HG03060 (cell line): Measurements from ENCODE around the gene ARHGAP26.
A peak's percentile ranks its signal among the peaks of the same experiment; 100 is the strongest.

ENCODE experiments used
- ATAC-seq: cut with Tn5 transposase; IDR thresholded peaks from one replicate; pipeline ENCODE4 v1.9.1; 2021; ENCODE audit warnings: low read depth, moderate number of reproducible peaks; ENCODE audit not compliant: unreplicated experiment

The ARHGAP26 gene

DNA sequence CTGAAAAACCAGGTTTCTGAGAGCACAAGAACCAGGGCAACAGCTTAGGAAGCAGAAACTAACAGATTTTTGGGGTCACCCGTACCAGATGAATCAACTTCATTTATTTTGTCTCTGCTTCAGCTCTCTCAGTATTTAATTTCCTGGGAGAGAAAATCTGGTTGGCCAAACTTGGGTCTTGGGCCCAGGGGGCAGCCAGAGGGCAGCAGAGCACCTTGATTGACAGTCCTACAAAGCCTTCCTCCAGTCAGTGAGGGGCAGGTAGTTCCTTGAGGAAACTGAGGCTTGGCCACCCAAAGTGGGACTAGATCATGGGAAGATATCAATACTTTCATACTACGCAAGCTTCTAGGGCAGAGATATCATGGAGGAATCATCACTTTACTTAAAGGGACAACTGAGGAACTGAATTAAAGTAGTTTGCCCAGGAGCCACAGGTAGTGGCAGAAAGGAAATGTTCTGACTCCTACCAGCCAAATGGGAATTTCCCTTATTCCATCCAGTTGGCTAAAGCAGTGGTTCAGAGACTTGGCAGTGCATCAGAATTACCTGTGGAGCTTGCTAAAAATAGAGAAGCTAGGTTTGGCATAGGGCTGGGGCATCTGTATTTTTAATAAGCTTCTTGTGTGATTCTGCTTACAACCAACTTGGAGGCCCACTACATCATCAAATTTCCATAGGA is 21.5 kb upstream of the ARHGAP26 start:
- no peak for ATAC-seq

DNA sequence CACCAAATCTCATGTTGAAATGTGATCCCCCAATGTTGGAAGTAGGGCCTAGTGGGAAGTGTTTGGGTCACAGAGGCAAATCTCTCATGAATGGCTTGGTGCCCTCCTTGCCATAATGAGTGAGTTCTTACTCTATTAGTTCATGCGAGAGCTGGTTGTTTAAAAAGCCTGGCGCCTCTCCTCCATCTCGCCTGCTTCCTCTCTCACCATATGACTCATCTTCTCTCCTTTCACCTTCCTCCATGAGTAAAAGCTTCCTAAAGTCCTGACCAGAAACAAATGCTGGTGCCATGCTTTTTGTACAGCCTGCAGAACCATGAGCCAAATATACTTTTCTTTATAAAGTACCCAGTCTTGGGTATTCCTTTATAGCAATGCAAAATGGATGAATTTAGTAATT is 20.9 kb upstream of the ARHGAP26 start:
- ATAC-seq, result no peak

DNA sequence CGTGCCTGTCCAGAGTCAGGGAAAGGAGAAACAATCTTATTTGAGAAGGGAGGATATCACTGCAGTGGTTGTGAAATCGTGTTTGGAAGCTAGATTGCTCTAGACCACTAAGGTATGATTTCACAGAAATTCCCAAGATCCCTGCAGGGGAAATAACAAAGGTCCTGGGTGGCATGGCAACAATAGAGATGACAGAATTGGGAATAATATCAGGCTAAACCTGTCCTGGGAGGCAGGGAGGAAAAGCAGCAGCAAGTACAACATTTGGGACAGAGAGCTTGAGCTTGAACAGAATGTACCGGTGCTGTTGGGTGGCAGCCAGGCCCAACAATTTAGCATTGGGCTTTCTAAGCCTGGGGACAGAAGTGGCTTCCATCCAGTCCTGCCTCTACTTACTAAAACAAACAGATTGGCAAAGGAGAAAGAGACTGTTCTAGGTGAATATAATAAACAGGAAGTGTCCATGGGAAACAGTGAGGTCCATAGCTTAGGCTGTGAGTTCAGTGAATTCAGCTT is 17.0 kb upstream of the ARHGAP26 start:
- no peak for ATAC-seq

DNA sequence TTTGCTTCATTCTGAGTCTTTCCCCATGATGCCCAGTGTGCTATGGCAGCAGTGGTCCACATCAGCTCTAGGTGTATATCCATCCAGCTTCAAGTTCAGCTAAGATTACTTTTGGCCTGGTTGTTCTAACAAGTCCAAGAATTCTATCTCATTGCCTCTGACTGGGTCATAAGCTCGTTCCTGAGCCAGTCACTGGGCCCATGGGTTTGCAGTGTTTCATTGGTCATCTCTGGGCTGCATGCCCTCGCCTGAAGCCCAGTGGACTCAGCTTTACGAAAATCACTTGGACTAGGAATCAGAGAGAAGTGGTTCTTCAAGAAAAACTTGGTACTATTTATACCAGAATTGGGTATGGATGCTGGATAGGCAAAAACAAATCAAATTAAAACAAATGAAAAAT is 16.1 kb upstream of the ARHGAP26 start:
- no peak for ATAC-seq

DNA sequence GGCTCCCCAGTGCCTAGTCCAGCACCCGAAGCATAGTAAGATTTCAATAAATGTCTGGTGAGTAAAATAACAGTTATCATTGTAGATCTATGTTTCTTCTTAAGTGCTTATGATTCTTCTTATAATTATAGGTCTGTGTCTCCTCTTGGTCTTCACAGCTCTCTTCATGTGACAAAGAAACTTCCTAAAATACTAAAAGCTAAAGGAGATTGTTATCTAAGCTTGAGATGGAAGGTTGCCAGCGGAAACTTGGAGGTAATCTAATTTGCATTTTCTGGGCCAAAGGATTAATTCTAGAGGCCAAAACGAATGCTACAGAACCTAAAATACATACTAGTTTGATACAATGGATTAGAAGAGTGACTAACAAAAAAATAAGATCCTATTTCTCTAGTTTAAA is 13.6 kb upstream of the ARHGAP26 start:
- ATAC-seq, result no peak

DNA sequence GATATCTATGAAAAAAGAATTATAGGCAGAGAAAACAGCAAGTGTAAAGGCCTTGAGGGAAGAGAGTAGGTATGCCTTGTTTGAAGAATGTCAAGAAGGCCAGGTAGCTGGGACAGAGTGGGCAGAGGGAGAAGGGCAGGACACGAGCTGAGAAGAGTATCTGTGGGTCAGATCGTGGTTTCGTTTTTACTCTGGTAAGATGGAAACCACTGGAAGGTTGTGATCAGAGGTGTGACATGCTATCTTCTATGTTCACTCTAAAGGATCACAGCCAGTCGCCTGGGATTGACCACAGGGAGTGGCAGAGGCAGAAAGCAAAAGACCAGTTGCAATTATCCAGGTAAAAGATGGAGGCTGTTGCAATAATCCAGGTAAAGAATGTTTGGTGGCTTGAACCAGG is 12.6 kb upstream of the ARHGAP26 start:
- no peak for ATAC-seq

DNA sequence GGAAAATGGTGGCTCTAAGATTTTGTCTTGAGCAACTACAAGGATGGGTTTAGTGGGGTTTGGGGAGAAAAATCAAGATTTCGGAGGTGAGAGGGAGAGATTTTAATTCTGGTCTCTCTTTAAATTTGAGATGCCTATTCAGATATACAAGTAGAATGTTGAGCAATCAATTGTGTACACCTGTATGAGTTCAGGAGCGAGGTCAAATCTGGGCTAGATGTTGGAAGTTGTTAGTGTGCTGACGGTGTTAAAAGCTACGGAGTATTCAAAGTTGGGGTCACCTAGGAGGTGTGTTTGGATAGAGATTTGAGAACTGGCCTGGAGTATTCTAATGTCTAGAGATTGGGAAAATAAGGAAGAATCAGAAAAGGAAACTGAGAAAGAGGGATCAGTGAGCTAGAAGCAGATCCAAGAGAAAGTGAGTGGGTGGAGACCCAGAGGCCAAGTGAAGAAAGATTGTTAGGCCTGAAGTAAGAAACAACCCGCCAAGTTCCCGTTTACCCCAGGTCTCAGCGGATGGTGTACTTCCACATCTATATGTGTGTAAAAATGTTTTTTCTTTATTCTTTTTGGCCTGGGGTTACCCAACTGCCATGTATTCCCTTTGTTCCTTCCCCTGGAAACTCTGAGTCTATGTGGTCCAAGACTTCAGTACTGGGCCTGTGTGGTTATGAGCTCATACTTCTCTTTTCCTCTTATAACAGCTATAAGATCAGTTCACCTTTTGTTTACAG is 11.9 kb upstream of the ARHGAP26 start:
- ATAC-seq, result no peak

DNA sequence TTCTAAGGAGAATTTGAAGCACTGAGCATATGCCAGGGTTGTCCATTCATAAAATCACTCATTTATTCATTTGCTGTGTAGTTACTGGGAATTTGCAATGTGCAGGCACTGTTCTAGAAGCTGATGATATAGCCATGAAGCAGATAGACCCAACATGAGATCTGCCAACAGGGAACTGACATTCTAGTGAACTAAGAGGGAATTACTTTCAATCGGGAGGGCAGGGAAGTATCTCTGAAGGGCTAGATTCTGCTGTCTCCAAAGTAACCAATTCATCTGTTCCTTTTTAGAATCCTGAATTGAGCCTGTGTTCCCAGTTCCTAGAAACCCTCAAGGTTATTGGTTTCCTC is 11.4 kb upstream of the ARHGAP26 start:
- ATAC-seq, result no peak

DNA sequence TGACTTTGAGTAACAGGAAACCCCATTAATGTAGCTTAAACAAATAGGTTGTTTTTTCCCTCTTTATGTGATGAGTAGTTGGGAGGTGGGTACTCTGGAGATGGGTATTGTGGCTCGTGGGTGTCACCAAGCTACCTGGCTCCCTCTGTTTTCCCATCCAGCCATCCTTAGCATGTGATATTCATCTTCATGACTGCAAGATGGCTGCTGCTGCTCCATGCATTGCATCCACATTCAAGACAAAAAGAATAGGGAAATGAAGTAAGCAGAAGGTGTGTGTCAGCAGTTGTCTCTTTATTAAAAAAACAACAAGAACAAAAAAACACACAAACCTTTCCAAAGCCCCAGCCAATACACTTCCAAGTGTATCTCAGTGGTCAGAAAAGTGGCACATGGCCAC is 6.5 kb upstream of the ARHGAP26 start:
- ATAC-seq, result no peak

DNA sequence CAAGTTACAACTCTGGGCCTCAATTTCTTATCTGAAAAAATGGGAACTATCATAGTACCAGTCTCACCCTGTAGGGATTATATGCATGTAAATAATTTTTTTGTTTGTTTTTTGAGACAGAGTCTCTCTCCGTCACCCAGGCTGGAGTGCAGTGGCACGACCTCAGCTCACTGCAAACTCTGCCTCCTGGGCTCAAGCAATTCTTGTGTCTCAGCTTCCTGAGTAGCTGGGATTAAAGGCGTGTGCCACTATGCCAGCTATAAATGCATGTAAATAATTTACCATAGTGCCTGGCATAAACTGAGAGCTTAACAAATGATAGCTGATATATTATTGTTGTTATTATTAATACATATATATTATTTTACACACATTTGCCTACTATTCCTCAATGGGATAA is 3.0 kb upstream of the ARHGAP26 start:
- ATAC-seq, result no peak

DNA sequence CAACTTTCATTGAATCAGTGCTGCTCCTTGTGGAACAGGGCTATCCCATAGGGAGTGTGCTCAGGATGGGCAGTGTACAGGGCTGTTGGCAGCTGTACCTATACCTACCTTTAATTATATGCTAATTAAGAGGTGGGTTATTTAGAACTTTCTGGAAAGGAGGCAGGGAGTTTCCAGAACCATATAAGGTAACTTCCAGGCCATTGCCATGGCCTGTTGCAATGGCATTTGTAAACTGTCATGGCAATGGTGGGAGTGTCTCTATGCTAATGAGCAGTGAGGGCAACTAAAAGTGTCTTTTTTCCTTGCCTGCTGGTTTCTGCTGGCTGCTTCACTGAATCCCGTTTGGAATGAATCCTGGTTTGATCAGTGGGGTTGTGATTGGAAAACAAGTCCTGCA is 2.3 kb upstream of the ARHGAP26 start:
- no peak for ATAC-seq

DNA sequence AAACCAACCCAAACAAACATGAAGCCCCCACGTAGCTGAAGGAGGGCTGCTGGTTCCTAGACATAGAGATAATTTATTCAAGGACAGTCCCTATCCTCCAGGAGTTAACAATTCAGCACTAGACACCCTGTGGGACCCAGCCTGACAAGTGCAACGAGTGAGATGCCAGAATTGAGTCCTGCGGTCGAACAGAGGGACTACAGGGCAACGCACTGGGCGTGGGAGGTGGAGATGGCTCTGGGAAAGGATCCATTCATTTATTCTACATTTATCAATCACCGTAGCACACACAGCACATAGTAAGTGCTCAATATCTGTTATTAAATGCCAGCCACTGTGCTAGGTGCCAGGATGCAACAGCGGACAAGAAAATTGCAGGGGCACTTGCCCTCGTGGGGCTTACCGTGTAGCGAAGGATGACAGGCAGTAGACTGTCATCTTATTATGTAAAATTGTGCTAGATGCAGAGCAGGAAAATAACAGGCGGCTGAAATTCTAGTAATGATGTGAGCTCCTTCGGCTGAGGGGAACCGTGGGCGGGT is 855 bp upstream of the ARHGAP26 start:
- ATAC-seq, result peak; percentile 16

DNA sequence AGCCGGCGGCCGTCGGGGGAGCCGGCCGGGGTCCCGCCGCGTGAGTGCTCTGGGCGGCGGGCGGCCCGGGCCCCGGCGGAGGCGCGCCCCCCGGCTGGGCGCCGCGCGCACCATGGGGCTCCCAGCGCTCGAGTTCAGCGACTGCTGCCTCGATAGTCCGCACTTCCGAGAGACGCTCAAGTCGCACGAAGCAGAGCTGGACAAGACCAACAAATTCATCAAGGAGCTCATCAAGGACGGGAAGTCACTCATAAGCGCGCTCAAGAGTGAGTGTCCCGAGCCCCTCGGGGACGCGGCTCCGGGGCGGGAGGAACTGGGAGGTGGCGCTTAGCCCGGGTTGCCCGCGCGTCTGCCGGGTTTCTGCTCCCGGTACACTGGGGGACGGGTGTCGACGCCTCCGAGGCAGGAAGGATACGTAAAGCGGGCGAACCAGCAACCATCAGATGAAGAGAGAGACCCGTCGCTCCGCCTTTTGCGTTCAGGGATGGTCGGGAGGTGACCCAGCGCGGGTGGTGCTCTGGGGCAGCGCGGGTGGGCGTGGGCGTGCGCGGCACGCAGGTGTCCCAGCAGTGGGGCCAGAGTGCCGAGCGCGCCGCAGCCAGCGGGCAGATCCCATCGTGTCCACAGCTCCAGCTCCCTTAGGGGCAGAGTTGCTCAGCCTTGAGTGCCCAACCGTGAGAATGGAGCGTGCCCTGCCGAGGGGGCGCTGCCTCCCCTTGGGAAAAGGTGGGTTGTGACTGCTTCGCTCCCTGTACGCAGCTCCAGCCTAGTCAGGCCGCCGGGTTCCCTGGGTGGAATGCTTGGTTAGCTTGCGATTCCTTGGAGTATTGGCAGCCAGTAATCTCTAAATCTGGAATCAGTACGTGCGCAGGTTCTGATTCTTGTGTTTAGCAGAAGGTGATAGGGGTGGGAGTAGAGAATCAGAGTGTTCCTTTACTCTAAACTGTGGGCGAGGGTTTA is 753 bp downstream of the ARHGAP26 start:
- ATAC-seq, result peak; percentile 13

DNA sequence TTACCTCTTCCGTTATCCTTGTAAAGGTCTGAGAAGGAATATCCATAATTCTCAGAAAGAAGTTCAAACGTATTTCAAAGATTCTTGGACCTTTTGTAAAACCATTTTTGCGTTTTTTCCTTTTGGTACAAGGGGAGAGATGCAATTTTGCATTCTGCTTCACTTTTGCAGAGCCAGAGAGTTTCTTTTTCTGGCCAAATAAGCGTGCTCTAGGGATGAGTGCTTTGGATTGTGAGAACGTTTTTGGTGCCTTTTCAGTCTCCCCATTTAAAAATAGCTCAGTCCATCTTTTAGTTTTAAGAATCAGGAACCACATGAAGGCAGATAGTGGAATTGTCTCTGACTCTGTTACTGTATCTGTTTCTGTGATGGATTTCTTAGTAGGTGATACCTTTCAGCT is 1.5 kb downstream of the ARHGAP26 start:
- no peak for ATAC-seq

DNA sequence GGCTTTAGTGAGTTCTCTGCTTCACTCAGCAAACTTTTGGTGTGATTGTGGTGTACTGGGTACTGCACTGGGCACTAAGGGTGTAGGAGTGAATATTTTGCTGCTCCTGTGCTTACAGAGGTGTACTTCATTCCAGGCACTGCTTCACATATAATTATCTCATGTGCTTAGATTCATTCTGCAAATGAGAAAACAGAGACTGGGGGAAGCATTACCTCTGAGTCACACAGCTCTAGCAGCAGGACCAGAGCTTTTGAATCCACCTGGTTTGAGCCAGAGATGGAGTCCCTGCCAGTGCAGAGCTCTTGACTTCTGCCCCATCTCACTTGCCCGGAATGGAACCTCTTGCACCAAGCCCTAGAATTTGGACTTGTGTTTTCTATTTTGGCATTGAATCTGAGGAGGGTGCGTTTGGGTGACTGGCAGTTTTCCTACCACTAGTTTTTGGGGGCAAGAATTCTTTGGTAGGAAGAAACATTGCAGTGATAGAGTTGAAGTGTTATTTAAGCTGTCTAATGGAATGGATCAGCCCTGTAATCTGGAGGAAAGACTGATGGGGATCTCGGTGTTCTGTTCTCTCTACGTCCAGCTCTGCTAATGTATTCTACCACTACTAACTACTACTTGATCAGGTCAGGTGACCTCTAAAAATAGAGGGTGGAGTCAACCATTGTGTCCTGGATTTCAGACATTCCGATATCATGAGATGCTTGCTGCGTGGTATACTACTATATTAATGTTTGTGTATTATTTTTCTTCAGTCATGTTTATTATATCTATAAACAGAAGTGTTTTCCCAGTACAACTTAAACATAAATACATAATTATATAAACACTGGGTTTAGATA is 2.5 kb downstream of the ARHGAP26 start:
- ATAC-seq, result no peak

DNA sequence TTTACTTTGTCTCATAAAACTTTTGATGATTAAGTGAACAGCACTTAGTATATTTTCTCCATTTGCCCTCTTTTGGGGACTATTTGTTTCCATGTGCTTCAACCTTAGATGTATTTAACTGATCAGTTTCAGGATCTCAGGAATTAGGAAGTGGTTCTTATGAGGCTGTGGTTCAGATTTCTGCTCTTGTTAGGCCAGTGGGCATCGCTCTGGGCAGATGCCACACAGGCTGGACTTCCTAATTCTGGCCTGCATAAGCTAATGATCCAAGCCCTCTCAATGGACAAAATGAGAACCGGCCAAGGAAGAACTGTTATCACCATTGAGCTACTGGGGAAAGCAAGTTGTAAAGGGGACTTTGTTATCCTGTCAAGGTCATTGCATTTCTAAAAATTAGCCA is 6.9 kb downstream of the ARHGAP26 start:
- ATAC-seq, result no peak

DNA sequence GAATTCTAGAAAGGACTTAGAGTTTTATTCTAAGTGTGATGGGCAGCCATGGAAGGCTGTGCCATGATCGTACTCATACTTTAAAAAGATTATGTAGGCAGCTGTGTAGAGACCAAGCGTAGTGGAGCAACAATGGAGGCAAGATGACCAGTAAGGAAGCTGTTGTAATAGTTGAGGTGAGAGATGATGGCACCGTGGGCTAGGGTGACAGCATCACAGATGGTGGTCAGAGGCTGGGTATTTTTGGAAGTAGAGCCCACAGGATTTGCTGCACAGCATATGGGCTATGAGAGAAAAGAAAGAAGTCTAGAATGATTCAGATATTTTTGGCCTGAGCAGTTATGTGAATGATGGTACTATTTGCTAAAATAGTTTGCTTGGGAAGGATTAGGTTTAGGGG is 7.7 kb downstream of the ARHGAP26 start:
- no peak for ATAC-seq

DNA sequence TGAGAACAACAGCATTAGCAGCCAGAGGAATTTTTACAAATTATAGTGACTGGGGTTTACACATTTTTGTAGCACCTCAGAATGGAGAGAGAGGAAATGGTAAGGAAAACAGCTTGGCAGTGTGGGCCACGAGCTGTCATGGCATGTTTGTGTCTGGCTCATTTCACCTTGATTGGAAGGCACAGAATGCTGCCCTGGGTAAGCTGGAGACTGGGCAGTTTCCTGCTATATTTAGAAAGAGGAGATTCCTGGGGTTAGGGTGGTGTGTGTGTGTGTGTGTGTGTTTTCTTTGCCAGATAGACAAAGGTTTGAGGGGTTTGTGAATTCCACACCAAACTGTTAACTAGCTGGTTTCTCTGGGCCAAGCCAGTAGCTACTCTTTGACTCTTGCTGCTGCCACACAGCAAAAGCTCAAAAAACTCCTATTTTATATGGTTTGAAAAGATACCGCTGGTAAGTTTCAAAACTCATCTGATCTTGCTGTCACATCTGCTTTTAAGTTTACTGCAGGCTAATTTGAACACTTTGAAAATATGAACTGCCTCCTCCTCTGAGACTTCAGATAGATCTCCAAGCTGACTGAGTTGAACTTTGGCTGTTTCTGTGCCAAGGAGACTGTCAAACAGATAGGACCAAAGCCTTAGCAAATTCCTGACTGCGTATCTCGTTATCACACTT is 9.1 kb downstream of the ARHGAP26 start:
- no peak for ATAC-seq

DNA sequence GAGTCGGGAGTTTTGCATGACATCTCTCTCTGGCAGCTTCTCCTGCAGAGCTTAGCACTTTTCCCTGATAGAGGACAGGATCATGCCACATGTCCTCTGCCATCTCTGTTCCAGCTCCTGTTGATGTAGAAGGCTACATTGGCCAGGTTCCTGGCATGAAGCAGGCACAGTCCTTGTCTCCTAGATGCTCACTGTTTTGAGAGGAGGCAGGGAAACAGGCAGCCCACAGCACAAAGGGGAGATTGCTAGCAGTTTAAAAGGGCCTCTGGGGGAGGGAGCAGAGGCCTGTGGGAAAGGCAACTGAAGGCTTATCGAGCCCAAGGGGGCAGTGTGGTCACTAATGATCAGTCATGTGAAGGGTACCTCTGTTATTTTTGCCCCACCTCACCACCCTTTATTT is 10.7 kb downstream of the ARHGAP26 start:
- no peak for ATAC-seq
